Measurements from ENCODE around the gene NSFL1C. TPM values are rescaled to one million over a fixed set of nuclear protein-coding genes. Genes with fewer than 3 reads are reported as not detected.

Gene NSFL1C
- total RNA-seq (10 to 100 TPM; 27.0 to 43.8 (median 34.3) TPM), polyA plus RNA-seq (10 to 100 TPM; 23.7 to 32.1 TPM)

DNA sequence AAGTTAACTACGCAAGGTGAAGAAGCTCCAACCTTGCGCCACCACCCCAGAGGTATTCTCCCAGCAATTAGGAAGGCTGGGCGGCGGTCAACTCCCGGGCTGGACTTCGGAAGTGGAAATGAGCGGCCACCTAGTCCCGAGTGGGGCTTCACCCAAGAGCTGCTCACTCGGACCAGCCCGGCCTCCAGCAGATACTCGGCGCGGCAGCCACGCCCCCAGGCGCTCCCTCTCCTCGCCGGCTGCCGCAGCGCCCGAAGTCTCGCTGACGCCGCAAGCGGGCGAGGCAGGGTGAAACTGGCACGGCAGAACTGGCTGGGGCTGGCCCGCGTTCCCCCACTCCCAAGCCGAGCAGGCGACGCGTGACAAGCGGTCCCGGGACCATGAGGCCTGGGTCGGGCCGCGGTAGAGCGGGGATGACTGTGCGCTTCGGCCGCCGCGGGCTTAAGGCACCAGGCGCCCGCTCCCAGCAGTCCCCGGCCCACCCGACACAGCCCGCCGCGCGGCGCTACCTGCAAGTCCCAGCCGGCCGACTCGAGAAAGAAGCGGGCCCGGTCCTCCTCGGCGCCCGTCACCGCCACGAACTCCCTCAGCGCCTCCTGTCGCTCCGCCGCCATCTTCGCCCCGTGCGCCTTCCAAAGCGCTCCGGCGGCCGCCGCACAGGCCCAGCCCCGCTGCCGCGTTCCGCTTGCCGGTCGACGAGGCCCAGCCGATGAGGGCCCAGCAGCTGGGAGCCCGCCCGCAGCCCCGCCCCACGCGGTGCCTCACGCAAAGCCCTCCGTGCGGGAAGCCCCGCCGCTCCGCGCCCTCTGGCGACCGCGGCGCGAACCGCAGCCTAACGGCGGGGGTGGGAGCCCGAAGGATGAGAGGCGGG lies at the start of gene NSFL1C:
Gene NSFL1C (minus strand): TSS at position 639 of the 871 bp plus-strand sequence. CDS start 25 bp downstream, at position 614.
- 0% methylated on average over 88 to 104 of the region's 104 CpGs for WGBS, 2 donors
- TF ChIP-seq, protein P1, sequence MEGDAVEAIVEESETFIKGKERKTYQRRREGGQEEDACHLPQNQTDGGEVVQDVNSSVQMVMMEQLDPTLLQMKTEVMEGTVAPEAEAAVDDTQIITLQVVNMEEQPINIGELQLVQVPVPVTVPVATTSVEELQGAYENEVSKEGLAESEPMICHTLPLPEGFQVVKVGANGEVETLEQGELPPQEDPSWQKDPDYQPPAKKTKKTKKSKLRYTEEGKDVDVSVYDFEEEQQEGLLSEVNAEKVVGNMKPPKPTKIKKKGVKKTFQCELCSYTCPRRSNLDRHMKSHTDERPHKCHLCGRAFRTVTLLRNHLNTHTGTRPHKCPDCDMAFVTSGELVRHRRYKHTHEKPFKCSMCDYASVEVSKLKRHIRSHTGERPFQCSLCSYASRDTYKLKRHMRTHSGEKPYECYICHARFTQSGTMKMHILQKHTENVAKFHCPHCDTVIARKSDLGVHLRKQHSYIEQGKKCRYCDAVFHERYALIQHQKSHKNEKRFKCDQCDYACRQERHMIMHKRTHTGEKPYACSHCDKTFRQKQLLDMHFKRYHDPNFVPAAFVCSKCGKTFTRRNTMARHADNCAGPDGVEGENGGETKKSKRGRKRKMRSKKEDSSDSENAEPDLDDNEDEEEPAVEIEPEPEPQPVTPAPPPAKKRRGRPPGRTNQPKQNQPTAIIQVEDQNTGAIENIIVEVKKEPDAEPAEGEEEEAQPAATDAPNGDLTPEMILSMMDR (IDR thresholded peaks at IDR 0.05), result peak; percentile 91 to 98 (median 96)
- FAIRE-seq (no peak), DNase-seq (peak; percentile 93 to 100 (median 98)), ATAC-seq (peak; percentile 85 to 93 (median 92))
- Histone ChIP-seq H3K36me3 (no peaks in the 10 kb centered on the region), H3K4me3 (peak within 1 kb of the TSS; percentile 83 to 100 (median 96)), H3K9me3 (no peaks in the 10 kb centered on the region), H3K27ac (peak within 1 kb of the TSS; percentile 49 to 92 (median 86)), H3K4me1 (peaks cover 32 to 50% (median 39%) of the 10 kb centered on the region in 3 donors), H3K27me3 (no peaks in the 10 kb centered on the region)
- intact Hi-C loops (cut with DNase I), result no loop called here

DNA sequence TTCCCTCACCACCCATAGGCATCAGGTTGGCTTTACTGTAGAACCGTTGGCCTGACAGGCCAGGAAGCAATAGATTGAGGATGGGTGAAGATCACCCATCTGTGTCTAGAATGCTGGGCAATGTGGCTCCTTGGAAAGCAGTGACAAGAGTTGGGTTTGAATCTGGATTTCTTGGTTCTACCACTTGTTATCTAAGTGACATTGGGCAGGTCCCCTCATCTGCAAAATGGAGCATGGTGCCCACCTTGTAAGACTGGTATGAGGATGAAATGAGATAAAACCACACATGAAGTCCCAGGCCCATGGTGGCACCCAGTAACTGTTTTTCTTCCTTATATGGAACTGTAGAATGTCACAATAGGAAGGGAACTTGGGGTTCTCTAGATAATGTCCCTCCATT lies 47.2 kb upstream of the NSFL1C start:
- Histone ChIP-seq H3K36me3 (no peaks in the 10 kb centered on the region), H3K9me3 (no peaks in the 10 kb centered on the region), H3K27me3 (peaks cover 0 to 9% (median 0%) of the 10 kb centered on the region in 4 donors), H3K4me3 (no peak overlapping the region), H3K27ac (no peak overlapping the region), H3K4me1 (no peaks in the 10 kb centered on the region)
- TF ChIP-seq, protein P1 (IDR thresholded peaks at IDR 0.05), result no peak
- no peak for DNase-seq
- FAIRE-seq, result no peak
- no peak for ATAC-seq
- intact Hi-C loops (cut with DNase I), result no loop called here
- 41 to 45% methylated on average over 1 of the region's 1 CpG for WGBS, 2 donors

DNA sequence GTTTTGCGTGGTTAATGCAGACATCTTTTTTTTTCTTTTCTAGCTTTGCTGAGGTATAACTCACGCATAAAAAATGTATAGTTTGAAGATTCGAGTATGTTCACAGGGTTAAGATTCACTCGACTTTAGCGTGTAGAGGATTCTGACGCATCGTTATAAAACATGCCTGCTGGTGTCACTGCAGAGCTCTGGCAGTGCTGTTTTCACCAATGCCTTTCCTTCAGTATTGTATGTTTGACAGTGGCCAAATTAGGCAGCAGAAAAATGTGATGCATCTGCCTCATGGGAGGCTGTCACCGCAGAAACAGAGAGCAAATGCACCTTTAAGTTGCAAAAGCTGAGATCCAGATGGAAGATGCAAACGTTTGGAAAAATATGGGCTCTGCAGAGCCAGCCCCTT lies 42.6 kb upstream of the NSFL1C start:
- no peak for ATAC-seq
- Histone ChIP-seq H3K4me3 (no peak overlapping the region), H3K27ac (no peak overlapping the region), H3K9me3 (no peaks in the 10 kb centered on the region), H3K27me3 (peaks cover 0 to 9% (median 0%) of the 10 kb centered on the region in 4 donors), H3K36me3 (no peaks in the 10 kb centered on the region), H3K4me1 (no peaks in the 10 kb centered on the region)
- no peak for FAIRE-seq
- no peak for DNase-seq
- TF ChIP-seq, protein P1 (IDR thresholded peaks at IDR 0.05), result no peak
- WGBS, 2 donors, result 20 to 37% methylated on average over 9 of the region's 9 CpGs
- intact Hi-C loops (cut with DNase I), result no loop called here

DNA sequence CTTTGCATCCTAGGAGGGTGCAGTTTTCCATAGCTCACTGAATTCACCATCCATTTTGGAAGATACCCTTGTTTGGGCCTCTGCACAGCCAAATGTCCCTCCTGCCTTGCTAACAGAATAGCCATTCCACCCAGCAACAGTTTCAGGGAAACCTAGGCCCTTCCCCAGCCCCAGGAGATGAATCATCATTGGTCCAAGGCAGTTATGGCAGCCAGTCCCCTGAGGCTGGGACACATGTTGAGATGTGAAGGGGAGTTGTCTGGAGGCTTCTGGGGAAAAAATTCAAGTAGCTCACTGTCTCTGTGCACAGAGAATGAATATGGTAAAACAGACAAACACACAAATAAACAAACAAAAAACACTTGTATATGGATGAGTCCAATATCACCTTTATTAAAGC lies 41.9 kb upstream of the NSFL1C start:
- Histone ChIP-seq H3K27ac (no peak overlapping the region), H3K4me3 (no peak overlapping the region), H3K27me3 (peaks cover 0 to 9% (median 0%) of the 10 kb centered on the region in 4 donors), H3K36me3 (no peaks in the 10 kb centered on the region), H3K4me1 (no peaks in the 10 kb centered on the region), H3K9me3 (no peaks in the 10 kb centered on the region)
- intact Hi-C loops (cut with DNase I), result no loop called here
- ATAC-seq (no peak), DNase-seq (no peak), FAIRE-seq (no peak)
- TF ChIP-seq, protein P1 (IDR thresholded peaks at IDR 0.05), result no peak

DNA sequence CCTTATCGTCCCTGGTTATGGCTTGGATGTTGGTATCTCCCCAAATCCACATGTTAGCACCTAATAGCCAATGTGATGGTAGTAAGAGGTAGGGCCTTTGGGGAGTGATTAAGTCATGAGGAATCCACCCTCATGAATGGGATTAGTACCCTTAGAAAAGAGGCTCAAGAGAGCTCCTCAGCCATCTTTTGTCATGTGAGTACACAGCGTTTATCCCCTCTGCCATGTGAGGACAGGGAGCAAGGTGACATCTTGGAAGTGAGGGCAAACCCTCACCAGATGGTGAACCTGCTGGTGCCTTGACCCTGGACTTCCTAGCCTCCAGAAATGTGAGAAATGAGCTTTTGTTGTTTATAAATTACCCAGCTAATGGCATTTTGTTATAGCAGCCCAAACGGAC lies 40.6 kb upstream of the NSFL1C start:
- H3K4me3 ChIP-seq, result no peak overlapping the region
- peaks cover 0 to 5% (median 0%) of the 10 kb centered on the region in 4 donors for H3K27me3 ChIP-seq
- no peaks in the 10 kb centered on the region for H3K36me3 ChIP-seq
- DNase-seq (no peak), ATAC-seq (no peak), FAIRE-seq (no peak)
- intact Hi-C loops (cut with DNase I), result no loop called here
- no peak overlapping the region for H3K27ac ChIP-seq
- H3K9me3 ChIP-seq, result no peaks in the 10 kb centered on the region
- TF ChIP-seq, protein P1 (IDR thresholded peaks at IDR 0.05), result no peak
- H3K4me1 ChIP-seq, result no peaks in the 10 kb centered on the region
- 44 to 57% methylated on average over 3 of the region's 3 CpGs for WGBS, 2 donors

Data from pancreas (tissue), 10 donors.